ENCODE results near the gene CNNM3.

Gene CNNM3

DNA sequence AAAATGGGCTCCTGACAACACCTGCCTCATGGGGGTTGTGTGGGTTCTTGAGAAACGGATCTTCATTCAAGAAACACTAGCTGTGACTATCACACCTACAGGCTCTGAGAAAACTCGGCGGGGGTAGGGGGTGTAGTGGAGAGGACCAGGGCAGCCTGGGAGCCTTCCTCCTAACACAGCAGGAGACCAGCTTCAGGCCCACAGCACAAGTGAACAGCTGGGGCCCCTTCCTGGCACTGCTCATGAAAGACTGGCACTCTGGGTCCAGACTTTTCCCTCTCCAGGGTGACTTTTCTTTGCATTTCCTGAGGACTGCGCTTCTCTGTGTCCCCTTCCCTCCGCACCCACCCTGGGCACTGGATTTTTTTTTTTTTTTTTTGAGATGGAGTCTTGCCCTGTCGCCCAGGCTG is 61.0 kb downstream of the CNNM3 start:
- no peak for DNase-seq (ENCODE audit: low read depth, low spot score)

GRCh38 chr2:96877631-96878092 is 61.6 kb downstream of the CNNM3 start:
- DNase-seq (ENCODE audit: low read depth, low spot score): no peak

- no peak for DNase-seq (ENCODE audit: low read depth, low spot score)
Observed at GRCh38 chr2:96878171-96878570, 62.1 kb downstream of the CNNM3 start.

DNA sequence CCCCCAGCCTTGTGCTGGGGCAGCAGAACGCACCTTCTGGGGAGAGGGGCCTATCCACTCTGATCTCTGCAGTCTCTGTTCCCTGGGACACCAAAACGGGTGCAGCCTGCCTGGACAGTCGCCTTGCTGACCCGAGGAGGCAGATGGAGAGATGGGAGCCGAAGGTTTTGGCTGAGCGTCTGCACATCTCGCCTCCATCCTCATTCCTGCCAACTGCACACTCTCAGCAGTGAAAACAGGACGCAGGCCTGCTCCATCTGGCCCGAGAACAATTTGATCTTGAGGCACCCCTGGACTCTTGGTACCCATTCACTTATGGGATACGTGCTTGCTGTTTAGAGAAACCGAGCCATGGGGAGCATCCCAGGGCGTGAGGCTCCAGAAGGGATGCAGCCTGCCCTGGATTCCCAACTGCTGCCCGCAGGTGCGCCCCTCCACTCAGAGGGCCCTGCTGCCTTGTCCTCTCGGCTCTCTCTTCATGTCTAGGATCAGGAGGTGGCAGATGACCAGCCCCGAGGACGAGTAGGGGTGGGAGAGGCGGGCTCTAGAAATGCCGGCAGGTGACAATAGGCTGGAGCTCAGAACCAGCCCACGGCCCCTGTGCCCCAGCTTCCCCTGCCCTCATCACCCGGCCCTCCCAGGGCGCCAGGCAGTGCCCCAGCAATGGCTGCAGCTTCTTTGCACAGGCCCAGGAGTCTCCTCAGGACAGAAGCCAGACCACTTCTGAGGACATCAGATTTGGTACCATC is 62.9 kb downstream of the CNNM3 start:
- no peak for DNase-seq (ENCODE audit: low read depth, low spot score)

GRCh38 chr2:96879545-96880040 is 63.5 kb downstream of the CNNM3 start:
- no peak for DNase-seq (ENCODE audit: low read depth, low spot score)

DNA sequence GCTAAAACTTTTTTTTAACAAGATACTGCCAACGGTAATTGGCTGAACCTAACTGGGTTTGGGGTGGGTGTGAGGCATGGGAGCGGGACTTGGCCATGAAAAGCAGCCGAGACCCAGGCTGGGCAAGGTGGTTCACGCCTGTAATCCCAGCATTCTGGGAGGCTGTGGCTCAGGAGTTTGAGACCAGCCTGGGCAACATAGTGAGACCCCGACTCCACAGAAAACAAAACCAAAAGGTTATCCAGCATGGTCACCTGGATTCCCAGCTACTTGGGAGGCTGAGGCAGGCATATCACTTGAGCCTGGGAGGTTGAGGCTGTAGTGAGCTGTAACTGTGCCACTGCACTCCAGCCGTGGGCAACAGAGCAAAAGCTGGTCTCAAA is 64.8 kb downstream of the CNNM3 start:
- DNase-seq (ENCODE audit: low read depth, low spot score): no peak

GRCh38 chr2:96881349-96882195 is 65.5 kb downstream of the CNNM3 start:
- DNase-seq (ENCODE audit: low read depth, low spot score): no peak

- no peak for DNase-seq (ENCODE audit: low read depth, low spot score)
Observed at GRCh38 chr2:96882230-96882629, 66.2 kb downstream of the CNNM3 start.

- no peak for DNase-seq (ENCODE audit: low read depth, low spot score)
Observed at GRCh38 chr2:96882906-96883305, 66.8 kb downstream of the CNNM3 start.

DNA sequence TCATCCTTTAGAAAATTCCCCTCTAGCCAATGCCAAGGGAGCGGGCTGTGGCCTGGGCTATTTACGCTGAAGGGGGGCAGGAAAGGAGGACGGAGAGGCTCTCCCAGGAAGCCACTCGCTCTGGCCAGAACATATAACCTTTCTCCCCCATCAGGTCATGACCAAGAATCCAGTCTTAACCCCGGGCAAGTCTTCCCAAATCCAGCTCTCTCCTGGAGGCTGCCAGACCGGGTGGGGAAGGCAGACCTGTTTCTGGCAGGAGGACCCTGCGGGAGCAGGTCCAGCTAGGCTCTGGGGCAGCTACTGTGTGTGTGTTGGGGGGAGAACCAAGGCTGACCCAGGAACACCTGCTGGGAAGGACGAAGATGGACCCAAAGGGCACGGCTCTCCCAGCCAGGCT is 67.2 kb downstream of the CNNM3 start:
- DNase-seq (ENCODE audit: low read depth, low spot score): no peak

All from activated naive CD8-positive, alpha-beta T cell treated with anti-CD3 and anti-CD28 coated beads, Interleukin-2, amount 50 U/mL, for 16 hours (primary cell).